Measurements from ENCODE around the gene LRRC15.

DNA sequence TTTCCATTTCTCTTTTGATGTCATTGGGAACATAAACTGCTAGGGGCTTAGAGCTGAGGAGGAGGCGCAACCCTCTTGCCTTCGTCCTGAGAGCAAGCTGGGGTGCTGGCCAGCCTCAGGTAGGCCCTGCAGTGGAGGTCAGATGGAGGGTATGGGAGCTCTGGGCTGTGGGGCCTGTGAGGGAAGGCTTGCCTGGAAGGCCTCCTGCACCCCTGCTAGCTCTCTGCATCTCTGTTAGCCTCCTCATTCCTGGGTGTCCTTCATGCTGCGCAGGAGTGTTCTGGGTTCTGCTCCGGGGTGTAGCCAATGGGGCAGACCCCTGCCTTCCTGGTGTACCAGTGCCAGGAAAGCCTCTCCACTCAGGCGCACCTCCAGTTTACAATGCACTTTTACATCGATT, 17.7 kb upstream of the LRRC15 start:
- TF ChIP-seq POLR2A (IDR thresholded peaks at IDR 0.05; ENCODE audit: low read length) (no peak), GATA1 (IDR thresholded peaks at IDR 0.05; ENCODE audit: low read depth, low read length) (no peak)
